ENCODE data around the gene ATF2.

DNA sequence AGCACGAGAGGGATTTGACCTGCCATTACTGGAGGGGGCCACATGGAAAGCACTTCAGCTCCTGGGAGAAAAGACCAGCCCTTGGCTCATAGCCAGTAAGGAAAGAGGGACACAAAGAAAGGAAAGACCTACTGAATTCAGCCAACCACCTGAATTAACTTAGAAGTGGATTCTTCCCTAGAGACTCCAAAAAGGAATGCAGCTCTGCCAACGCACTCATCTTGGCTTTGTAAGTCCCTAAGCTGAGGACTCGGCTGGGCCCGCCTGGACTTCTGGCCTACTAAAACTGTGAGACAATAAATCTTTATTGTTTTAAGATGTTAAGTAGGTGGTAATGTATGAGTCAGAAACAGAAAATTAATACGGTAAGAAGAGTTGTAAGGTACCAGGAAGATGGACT, 11.5 kb downstream of the ATF2 start:
- TF ChIP-seq, protein P1, sequence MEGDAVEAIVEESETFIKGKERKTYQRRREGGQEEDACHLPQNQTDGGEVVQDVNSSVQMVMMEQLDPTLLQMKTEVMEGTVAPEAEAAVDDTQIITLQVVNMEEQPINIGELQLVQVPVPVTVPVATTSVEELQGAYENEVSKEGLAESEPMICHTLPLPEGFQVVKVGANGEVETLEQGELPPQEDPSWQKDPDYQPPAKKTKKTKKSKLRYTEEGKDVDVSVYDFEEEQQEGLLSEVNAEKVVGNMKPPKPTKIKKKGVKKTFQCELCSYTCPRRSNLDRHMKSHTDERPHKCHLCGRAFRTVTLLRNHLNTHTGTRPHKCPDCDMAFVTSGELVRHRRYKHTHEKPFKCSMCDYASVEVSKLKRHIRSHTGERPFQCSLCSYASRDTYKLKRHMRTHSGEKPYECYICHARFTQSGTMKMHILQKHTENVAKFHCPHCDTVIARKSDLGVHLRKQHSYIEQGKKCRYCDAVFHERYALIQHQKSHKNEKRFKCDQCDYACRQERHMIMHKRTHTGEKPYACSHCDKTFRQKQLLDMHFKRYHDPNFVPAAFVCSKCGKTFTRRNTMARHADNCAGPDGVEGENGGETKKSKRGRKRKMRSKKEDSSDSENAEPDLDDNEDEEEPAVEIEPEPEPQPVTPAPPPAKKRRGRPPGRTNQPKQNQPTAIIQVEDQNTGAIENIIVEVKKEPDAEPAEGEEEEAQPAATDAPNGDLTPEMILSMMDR (IDR thresholded peaks at IDR 0.05): no peak
- no peak for TF ChIP-seq POLR2A (IDR thresholded peaks at IDR 0.05)

Data from heart left ventricle (tissue), 13 donors.